OCI-LY7 (cell line): ENCODE data around the gene TST. TPM values are rescaled to one million over a fixed set of nuclear protein-coding genes. Genes with fewer than 3 reads are reported as not detected.

Experiments used
- BruUV-seq: library from RNA; stranded (reverse); fragments of 400-500 nt; replicated peaks from 2 replicates; lab custom pipeline; 2021; lab: Mats Ljungman, UMichigan
- CTCF ChIA-PET: fragments of 300-600 bp; sonication (Branson Sonifier 250); formaldehyde crosslinking; loops from one replicate; lab custom pipeline; 2022; ENCODE audit warnings: antibody characterized with exemption; ENCODE audit not compliant: unreplicated experiment; lab: Charles Lee
- POLR2A ChIA-PET: fragments of 300-600 bp; sonication (Branson Sonifier 250); formaldehyde crosslinking; loops from one replicate; lab custom pipeline; 2022; ENCODE audit warnings: antibody characterized with exemption; lab: Charles Lee
- DNase-seq: peaks from one replicate; pipeline ENCODE4 v3.0.0-alpha.2; 2015; ENCODE audit warnings: low spot score
- H2AFZ ChIP-seq: fragments of 200-600 bp; sonication (generic), shearing (Covaris generic); 2 replicates; pipeline ENCODE4 v1.6.1; 2014; ENCODE audit warnings: mild to moderate bottlenecking, antibody characterized with exemption, low read length, moderate library complexity
- H3K27ac ChIP-seq: fragments of 200-600 bp; sonication (generic); 2 replicates; pipeline ENCODE4 v1.5.1; 2014; ENCODE audit warnings: mixed run types, low read depth, mild to moderate bottlenecking, moderate library complexity, low read length, inconsistent platforms; ENCODE audit not compliant: poor library complexity, severe bottlenecking
- H3K36me3 ChIP-seq: fragments of 200-600 bp; sonication (generic); 2 replicates; pipeline ENCODE4 v1.6.1; 2014; ENCODE audit warnings: mild to moderate bottlenecking, antibody characterized with exemption, low read length, moderate library complexity, mixed read lengths; ENCODE audit not compliant: insufficient read depth
- H3K4me1 ChIP-seq: fragments of 200-600 bp; sonication (generic); 2 replicates; pipeline ENCODE4 v1.5.1; 2014; ENCODE audit warnings: mild to moderate bottlenecking, low read length; ENCODE audit not compliant: insufficient read depth, poor library complexity, severe bottlenecking
- H3K4me2 ChIP-seq: fragments of 200-600 bp; sonication (generic); 2 replicates; pipeline ENCODE4 v1.6.1; 2014; ENCODE audit warnings: mild to moderate bottlenecking, low read length
- H3K4me3 ChIP-seq: fragments of 200-600 bp; sonication (generic); 2 replicates; pipeline ENCODE4 v1.5.1; 2014; ENCODE audit warnings: mild to moderate bottlenecking, low read depth, low read length; ENCODE audit not compliant: poor library complexity, severe bottlenecking
- H3K79me2 ChIP-seq: fragments of 200-600 bp; sonication (generic); 2 replicates; pipeline ENCODE4 v1.6.1; 2016; ENCODE audit warnings: low read depth, mild to moderate bottlenecking, low read length, moderate library complexity, mixed read lengths; ENCODE audit not compliant: insufficient read depth
- H3K9me2 ChIP-seq: fragments of 200-600 bp; sonication (generic); 2 replicates; pipeline ENCODE4 v1.6.1; 2016; ENCODE audit warnings: mild to moderate bottlenecking, low read length, mixed read lengths; ENCODE audit not compliant: insufficient read depth
- H3K9me3 ChIP-seq: fragments of 200-600 bp; sonication (generic); 2 replicates; pipeline ENCODE4 v1.6.1; 2014; ENCODE audit warnings: mild to moderate bottlenecking, mixed run types, low read length, mixed read lengths
- H4K20me1 ChIP-seq: fragments of 200-600 bp; sonication (generic); 2 replicates; pipeline ENCODE4 v1.6.1; 2014; ENCODE audit warnings: mild to moderate bottlenecking, antibody characterized with exemption, low read length, moderate library complexity, mixed read lengths; ENCODE audit not compliant: insufficient read depth
- CTCF ChIP-seq: fragments of 200-600 bp; sonication (generic); conservative IDR thresholded peaks from 2 replicates; pipeline ENCODE4 v1.5.1; 2014; ENCODE audit warnings: mild to moderate bottlenecking, antibody characterized with exemption, low read length, moderate library complexity, mixed read lengths
- EZH2phosphoT487 ChIP-seq: fragments of 200-600 bp; sonication (generic); IDR thresholded peaks from 2 replicates; pipeline ENCODE4 v1.6.1; 2018; ENCODE audit warnings: low read depth, borderline replicate concordance, mild to moderate bottlenecking, mixed run types, antibody characterized with exemption, low read length, moderate library complexity, mixed read lengths
- intact Hi-C: fragments of 100-400 bp; cut with micrococcal nuclease; formaldehyde crosslinking; loops from one replicate; pipeline ENCODE4 v1.10.0; 2022; ENCODE audit not compliant: unreplicated experiment
- total RNA-seq, 2 experiments: library from RNA; depleted of rRNA in 1 of 2; stranded (reverse); fragments of >200 nt in 1 of 2; shearing (Covaris generic) in 1 of 2; gene quantifications; 2 replicates each; pipeline ENCODE4 v1.2.3, GENCODE V29; 2014 to 2022

The TST gene
- total RNA-seq, 2 experiments from 2014 or later = 36.0 to 41.5 TPM

DNA sequence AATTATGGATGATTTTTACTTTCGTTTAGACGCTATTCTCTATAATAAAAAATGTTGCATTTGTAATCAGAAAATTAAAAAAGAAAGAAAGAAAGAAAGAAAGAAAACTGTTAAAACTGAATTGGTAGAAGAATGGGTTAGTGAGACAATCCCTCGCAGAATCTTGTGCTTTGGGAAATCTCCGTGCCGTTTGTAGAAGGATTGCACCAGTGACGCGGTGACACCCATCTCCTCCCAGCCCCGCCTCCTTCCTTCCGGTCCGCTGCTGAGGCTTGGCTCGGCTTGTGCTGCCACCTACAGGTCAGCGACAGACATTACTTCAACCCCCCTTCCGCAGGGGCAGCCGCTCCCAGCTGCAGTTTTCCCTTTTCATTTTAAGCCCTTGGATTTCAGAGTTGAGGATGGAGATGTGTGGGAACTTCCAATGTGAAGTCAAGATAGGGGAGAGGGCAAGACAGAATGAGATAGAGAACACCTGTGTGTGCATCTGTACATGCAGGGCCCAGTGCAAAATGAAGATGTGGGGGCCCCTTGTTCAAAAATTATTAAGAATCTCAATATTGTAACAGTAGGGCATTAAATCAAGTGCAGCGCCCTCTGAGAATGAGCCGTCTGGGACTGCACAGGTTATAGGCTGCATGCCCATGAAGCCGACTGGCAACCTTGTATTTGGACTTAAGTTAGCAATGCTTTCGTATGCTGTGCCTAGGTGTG lies 41.1 kb downstream of the TST start:
- H4K20me1 ChIP-seq = no peaks in the 10 kb centered on the region
- POLR2A ChIA-PET = interaction anchor here (1.0 kb wide), 1 partner anchor 119 kb away, joined by 4 read pairs; no protein-coding TSS in a partner anchor
- peaks cover 5% of the 10 kb centered on the region for H3K4me1 ChIP-seq
- TF ChIP-seq CTCF = peak; percentile 92
- no peak for TF ChIP-seq EZH2phosphoT487
- no TSS peak for BruUV-seq
- H3K79me2 ChIP-seq = no peaks in the 10 kb centered on the region
- no peaks in the 10 kb centered on the region for H3K9me3 ChIP-seq
- intact Hi-C loops = loop anchor here (1.0 to 5.0 kb wide), 6 partner anchors 66 to 431 kb away; partner anchors contain the start of gene CSF2RB
- H3K4me3 ChIP-seq = peak overlapping the region; percentile 66
- CTCF ChIA-PET = interaction anchor here (0.8 to 1.3 kb wide), 5 partner anchors 118 to 198 kb away, joined by 3 to 12 read pairs (median 4); no protein-coding TSS in a partner anchor
- DNase-seq = peak; percentile 93
- no peak overlapping the region for H3K27ac ChIP-seq
- peak overlapping the region; percentile 98 for H2AFZ ChIP-seq
- H3K4me2 ChIP-seq = peak overlapping the region; percentile 77
- no peaks in the 10 kb centered on the region for H3K9me2 ChIP-seq
- H3K36me3 ChIP-seq = no peaks in the 10 kb centered on the region

DNA sequence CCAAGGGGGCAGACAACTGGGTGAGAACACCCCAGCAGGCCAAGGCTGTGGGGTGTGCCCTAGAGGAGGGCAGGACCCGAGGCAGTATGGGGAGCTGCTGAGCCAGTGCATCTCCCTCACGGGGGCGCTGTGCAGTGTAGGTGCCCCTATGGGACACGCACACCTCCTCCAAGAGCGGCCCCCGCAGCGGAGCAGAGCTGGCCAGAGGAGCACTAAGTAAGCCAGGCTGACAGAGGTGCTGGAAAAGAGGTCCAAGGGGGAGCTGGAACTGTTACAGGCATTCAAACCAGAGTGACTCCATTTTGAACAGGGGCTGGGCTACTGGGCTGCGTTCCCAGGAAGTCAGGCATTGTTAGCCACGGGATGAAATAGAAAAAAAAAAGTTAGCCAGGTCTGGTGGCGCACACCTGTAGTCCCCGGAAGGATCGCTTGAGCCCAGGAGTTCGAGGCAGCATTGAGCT lies 41.8 kb downstream of the TST start:
- H3K36me3 ChIP-seq = no peaks in the 10 kb centered on the region
- CTCF ChIA-PET = interaction anchor here (0.8 to 1.3 kb wide), 5 partner anchors 118 to 197 kb away, joined by 3 to 12 read pairs (median 4); no protein-coding TSS in a partner anchor
- POLR2A ChIA-PET = interaction anchor here (1.0 kb wide), 1 partner anchor 118 kb away, joined by 4 read pairs; no protein-coding TSS in a partner anchor
- no peaks in the 10 kb centered on the region for H3K9me3 ChIP-seq
- BruUV-seq = no TSS peak
- peaks cover 5% of the 10 kb centered on the region for H3K4me1 ChIP-seq
- no peaks in the 10 kb centered on the region for H4K20me1 ChIP-seq
- peak overlapping the region; percentile 66 for H3K4me3 ChIP-seq
- DNase-seq = peak; percentile 90
- intact Hi-C loops = loop anchor here (5.0 kb wide), 1 partner anchor 65 kb away; the partner anchor contains the start of gene CSF2RB
- peak overlapping the region; percentile 98 for H2AFZ ChIP-seq
- no peak overlapping the region for H3K27ac ChIP-seq
- no peaks in the 10 kb centered on the region for H3K9me2 ChIP-seq
- H3K4me2 ChIP-seq = peak overlapping the region; percentile 77
- H3K79me2 ChIP-seq = no peaks in the 10 kb centered on the region
- TF ChIP-seq CTCF (peak; percentile 80), EZH2phosphoT487 (no peak)
